ENCODE measurements around the gene CBX4.

The CBX4 gene

GRCh38 chr17:79831265-79832217 lies 7.7 kb downstream of the CBX4 start:
- FAIRE-seq (no peak), DNase-seq (ENCODE audit: insufficient read length, low spot score) (no peak)

GRCh38 chr17:79830763-79831264 lies 8.4 kb downstream of the CBX4 start:
- no peak for DNase-seq (ENCODE audit: insufficient read length, low spot score)
- no peak for FAIRE-seq

- no peak for FAIRE-seq
- no peak for DNase-seq (ENCODE audit: insufficient read length, low spot score)
Observed at GRCh38 chr17:79830303-79830702, 8.9 kb downstream of the CBX4 start.

DNA sequence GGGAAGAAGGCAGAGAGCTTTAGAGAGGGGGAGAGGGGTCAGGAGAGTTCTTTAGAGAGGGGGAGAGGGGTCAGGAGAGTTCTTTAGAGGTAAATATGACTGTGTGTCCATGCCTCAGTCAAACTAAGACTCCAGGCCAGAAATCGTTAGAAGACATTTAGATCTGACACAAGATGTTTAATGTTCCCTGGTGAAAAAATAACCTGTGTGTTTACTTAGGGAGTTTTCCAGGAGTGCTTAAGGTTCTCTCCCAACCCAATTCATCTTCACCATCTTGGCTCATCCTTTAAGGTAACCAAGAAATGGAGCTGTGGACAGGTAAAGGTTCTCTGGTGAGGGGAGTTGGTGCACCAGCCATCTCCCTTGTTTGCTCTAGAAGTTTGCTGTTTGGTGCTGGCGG lies 9.8 kb downstream of the CBX4 start:
- FAIRE-seq (no peak), DNase-seq (ENCODE audit: insufficient read length, low spot score) (no peak)

- no peak for FAIRE-seq
Observed at GRCh38 chr17:79829004-79829403, 10.2 kb downstream of the CBX4 start.

GRCh38 chr17:79826841-79827578 lies 12.2 kb downstream of the CBX4 start:
- DNase-seq (ENCODE audit: insufficient read length, low spot score) (no peak), FAIRE-seq (no peak)

More at GRCh38 chr17:79829004-79829403, 10.2 kb downstream of the CBX4 start:
- no peak for DNase-seq (ENCODE audit: insufficient read length, low spot score)

- FAIRE-seq (no peak), DNase-seq (ENCODE audit: insufficient read length, low spot score) (no peak)
Observed at GRCh38 chr17:79826204-79826680, 13.0 kb downstream of the CBX4 start.

DNA sequence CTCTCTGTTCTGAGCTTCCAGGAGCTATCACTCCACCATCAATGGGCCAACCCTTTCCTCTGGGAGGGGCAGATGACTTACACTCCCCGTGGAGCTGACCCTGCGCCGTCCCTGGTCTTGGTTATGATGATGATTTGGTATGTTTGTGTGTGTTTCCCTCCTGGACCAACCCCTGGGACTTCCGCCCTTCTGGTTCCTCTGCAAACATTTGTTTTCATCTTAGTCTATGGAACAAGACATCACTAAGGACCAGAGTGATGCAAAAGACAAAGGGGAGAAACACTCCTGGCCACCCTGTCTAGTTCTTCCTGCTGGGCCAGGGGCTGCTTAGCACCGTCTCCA lies 13.7 kb downstream of the CBX4 start:
- no peak for DNase-seq (ENCODE audit: insufficient read length, low spot score)
- FAIRE-seq = no peak

GRCh38 chr17:79824893-79825579 lies 14.2 kb downstream of the CBX4 start:
- FAIRE-seq = no peak
- DNase-seq (ENCODE audit: insufficient read length, low spot score) = no peak

- FAIRE-seq = no peak
Observed at GRCh38 chr17:79824234-79824633, 15.0 kb downstream of the CBX4 start.

DNA sequence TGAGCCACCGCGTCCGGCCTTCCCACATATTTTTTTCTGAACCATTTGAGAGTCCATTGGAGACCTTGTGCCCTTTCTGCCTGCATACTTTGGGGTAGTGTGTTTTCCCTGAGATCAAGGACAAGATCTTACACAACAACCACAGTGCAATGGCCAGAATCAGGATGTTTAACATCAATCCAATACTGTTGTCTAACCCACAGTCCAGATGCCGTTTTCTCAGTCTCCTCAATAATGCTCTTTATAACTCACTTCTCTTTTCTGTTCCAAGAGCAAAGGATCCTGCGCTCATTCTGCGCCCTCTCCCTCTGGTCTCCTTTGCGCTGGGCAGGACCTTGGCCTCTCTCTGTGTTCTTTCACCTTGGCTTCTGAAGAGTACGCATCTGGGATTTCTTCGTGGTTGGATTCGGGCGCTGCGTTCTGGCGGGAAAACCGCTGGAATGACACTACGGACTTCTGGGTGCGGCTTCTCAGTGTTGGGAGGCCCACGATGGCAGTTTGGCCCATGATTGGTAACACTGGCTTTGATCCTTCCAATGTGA lies 16.6 kb downstream of the CBX4 start:
- FAIRE-seq (no peak), DNase-seq (ENCODE audit: insufficient read length, low spot score) (no peak)

More at GRCh38 chr17:79824234-79824633, 15.0 kb downstream of the CBX4 start:
- DNase-seq (ENCODE audit: insufficient read length, low spot score) = no peak

GRCh38 chr17:79821331-79822095 lies 17.7 kb downstream of the CBX4 start:
- FAIRE-seq = no peak
- no peak for DNase-seq (ENCODE audit: insufficient read length, low spot score)

- DNase-seq (ENCODE audit: insufficient read length, low spot score) (no peak), FAIRE-seq (no peak)
Observed at GRCh38 chr17:79820959-79821330, 18.3 kb downstream of the CBX4 start.

GRCh38 chr17:79819534-79820276 lies 19.5 kb downstream of the CBX4 start:
- no peak for FAIRE-seq
- no peak for DNase-seq (ENCODE audit: insufficient read length, low spot score)

GRCh38 chr17:79819085-79819484 lies 20.2 kb downstream of the CBX4 start:
- FAIRE-seq = no peak
- DNase-seq (ENCODE audit: insufficient read length, low spot score) = no peak

- FAIRE-seq (no peak), DNase-seq (ENCODE audit: insufficient read length, low spot score) (no peak)
Observed at GRCh38 chr17:79818026-79818758, 21.0 kb downstream of the CBX4 start.

DNA sequence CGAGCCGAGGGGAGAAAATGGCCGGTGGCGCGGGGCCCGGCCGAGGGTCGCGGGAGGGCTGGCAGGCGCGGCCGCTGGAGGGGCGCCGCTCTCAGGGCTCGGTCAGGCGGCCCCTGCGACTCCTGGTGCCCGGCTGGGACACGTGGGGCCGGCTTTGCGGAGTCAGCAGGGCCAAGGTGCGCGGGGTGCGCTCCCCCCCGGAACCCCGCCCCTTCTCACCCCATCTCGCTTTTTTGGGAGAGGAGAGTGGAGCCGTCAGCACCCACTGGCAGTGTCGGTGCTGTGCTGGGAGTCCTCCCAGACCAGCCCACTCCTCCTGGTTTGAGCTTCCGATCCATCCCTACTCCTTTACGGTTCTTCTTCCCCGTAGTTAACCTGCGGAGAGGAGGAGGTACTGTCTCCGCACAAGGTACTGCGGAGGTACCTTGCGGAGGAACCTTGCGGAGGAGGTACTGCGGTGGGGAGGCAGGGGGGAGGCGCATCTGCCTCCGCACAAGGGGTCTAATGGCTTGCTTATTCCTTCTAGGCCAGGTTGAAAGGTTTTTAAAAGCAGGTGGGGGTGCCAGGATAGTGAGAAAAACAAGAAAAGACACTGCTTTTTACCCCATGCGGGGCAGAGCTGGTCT lies 23.3 kb downstream of the CBX4 start:
- no peak for FAIRE-seq
- DNase-seq (ENCODE audit: insufficient read length, low spot score) = no peak

All from GM19239 (cell line).